GM12872 (cell line): ENCODE measurements around the gene SERINC3.

Source experiments
- CTCF ChIP-seq: IDR thresholded peaks from 3 replicates; pipeline ENCODE4 v1.5.1; 2011; ENCODE audit warnings: low read depth, mild to moderate bottlenecking, low read length, moderate library complexity; ENCODE audit not compliant: insufficient read depth

SERINC3 gene

GRCh38 chr20:44491635-44492395, 30.1 kb downstream of the SERINC3 start:
- no peak for TF ChIP-seq CTCF

GRCh38 chr20:44489931-44490330, 31.9 kb downstream of the SERINC3 start:
- no peak for TF ChIP-seq CTCF

- no peak for TF ChIP-seq CTCF
Measured at GRCh38 chr20:44489223-44489622, 32.6 kb downstream of the SERINC3 start.

- TF ChIP-seq CTCF = no peak
Measured at GRCh38 chr20:44488551-44488950, 33.3 kb downstream of the SERINC3 start.

- no peak for TF ChIP-seq CTCF
Measured at GRCh38 chr20:44485830-44486198, 36.1 kb downstream of the SERINC3 start.

GRCh38 chr20:44485078-44485829, 36.6 kb downstream of the SERINC3 start:
- TF ChIP-seq CTCF = no peak

- no peak for TF ChIP-seq CTCF
Measured at GRCh38 chr20:44483112-44483511, 38.8 kb downstream of the SERINC3 start.
